Gastrocnemius medialis (tissue), 4 donors: Measurements from ENCODE around the gene IFT80.

ENCODE experiments used
- POLR2A ChIP-seq, 2 donors: fragments of 450-650 bp; IDR thresholded peaks; one replicate each; pipeline ENCODE4 v1.6.1; 2017; ENCODE audit warnings: antibody characterized with exemption in 2 of 2, mild to moderate bottlenecking in 2 of 2, moderate library complexity in 2 of 2
- TF ChIP-seq, protein P1 (sequence below), 5 experiments: fragments of 450-650 bp in 3 of 5; fragments of 200-600 bp in 2 of 5; sonication (generic) in 2 of 5; IDR thresholded peaks in 4 of 5; conservative IDR thresholded peaks in 1 of 5; 1 replicate in 4 of 5; 2 replicates in 1 of 5; pipeline ENCODE4 v1.5.1; 2016 to 2019; ENCODE audit warnings: antibody characterized with exemption in 5 of 5, mild to moderate bottlenecking in 3 of 5, moderate library complexity in 3 of 5

DNA sequence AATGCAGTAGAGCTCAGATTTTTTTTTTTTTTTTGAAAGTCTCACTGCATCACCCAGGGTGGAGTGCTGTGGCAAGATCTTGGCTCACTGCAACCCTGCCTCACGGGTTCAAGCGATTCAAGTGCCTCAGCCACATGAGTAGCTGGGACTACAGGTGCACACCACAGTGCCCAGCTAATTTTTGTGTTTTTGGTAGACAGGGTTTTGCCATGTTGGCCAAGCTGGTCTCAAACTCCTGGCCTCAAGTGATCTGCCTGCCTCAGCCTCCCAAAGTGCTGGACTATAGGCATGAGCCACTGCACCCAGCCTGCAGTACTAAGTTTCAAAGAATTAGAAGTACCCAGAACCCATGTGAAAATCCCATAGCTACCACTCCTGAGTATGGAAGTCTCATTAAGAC lies 36.1 kb upstream of the IFT80 start:
- TF ChIP-seq, protein P1, sequence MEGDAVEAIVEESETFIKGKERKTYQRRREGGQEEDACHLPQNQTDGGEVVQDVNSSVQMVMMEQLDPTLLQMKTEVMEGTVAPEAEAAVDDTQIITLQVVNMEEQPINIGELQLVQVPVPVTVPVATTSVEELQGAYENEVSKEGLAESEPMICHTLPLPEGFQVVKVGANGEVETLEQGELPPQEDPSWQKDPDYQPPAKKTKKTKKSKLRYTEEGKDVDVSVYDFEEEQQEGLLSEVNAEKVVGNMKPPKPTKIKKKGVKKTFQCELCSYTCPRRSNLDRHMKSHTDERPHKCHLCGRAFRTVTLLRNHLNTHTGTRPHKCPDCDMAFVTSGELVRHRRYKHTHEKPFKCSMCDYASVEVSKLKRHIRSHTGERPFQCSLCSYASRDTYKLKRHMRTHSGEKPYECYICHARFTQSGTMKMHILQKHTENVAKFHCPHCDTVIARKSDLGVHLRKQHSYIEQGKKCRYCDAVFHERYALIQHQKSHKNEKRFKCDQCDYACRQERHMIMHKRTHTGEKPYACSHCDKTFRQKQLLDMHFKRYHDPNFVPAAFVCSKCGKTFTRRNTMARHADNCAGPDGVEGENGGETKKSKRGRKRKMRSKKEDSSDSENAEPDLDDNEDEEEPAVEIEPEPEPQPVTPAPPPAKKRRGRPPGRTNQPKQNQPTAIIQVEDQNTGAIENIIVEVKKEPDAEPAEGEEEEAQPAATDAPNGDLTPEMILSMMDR (IDR thresholded peaks at IDR 0.05 in 4 of 5, conservative IDR thresholded peaks at IDR 0.05 in 1 of 5), result no peak
- no peak for TF ChIP-seq POLR2A (IDR thresholded peaks at IDR 0.05)
